GM19463 (cell line): ENCODE results near the gene GPR160.

ENCODE experiments used
- ATAC-seq: cut with Tn5 transposase; IDR thresholded peaks from one replicate; pipeline ENCODE4 v1.9.1; 2021; ENCODE audit warnings: mild to moderate bottlenecking, moderate library complexity; ENCODE audit not compliant: unreplicated experiment

Gene GPR160

DNA sequence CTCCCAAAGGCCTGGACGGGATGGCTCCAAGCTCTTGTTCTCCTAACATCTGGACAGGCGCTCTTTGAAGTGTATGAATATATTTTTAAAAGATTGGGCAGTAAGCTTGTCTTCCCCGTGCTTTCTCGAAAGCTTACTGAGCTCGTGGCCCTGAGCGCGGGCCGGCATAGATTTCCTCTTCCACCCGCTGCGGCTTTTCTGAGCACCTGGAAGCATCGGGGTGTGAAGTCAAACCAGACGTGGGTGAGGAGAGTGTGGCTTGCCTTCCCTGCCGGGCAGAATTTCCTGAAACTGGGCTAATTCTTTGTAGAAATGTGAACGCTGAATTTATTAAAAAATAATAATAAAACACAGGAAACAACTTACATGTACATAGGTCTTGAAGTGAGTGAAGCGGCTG lies 25.9 kb downstream of the GPR160 start:
- ATAC-seq = no peak

DNA sequence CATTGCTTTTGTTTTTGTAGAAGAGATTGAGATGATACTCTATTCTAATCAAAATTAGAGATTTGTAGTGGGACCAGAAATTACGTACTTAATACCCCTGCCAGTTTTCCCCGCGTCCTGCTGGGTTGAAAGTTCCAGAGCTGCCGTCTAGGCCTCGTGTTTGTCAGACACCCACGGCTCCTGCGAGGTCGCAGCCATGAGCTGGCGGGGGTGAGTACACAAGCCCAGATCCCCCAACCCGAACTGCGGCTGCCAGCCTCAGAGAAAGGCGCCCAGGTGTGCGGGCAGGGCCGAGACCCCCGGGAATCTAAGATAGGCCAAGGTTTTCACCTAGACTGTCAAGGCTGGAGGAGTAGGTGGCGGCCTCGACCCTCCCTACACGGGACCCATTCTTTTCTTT lies 26.3 kb downstream of the GPR160 start:
- no peak for ATAC-seq

DNA sequence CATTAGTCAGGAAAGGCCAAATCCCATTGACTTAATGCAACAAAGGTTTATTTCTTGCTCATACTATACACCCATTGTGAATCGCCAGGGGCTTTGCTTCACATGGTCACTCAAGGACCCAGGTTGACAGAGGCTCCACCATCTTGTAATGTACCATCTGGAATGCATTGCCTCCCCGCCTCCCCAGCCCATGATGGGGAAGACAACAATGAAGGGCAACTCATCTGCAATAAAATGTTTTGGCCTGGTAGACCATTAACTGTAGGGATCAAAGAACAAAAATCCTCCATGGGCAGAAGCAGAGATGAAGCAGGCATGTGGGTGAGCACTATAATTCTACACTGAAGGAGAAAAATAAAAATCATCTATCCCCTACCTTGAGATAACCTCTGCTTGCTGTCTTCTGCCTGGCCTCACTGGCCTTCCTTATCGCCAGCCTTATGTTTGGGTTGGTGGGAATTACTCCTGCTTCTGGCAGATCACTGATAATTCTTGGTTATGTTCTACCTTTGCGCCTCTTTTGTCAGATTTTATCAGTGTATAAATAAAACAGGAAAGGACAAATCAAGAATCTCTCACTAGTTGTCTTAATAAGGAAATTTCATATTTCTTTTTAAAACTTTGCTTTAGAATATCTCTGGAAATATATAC lies 37.8 kb downstream of the GPR160 start:
- no peak for ATAC-seq

DNA sequence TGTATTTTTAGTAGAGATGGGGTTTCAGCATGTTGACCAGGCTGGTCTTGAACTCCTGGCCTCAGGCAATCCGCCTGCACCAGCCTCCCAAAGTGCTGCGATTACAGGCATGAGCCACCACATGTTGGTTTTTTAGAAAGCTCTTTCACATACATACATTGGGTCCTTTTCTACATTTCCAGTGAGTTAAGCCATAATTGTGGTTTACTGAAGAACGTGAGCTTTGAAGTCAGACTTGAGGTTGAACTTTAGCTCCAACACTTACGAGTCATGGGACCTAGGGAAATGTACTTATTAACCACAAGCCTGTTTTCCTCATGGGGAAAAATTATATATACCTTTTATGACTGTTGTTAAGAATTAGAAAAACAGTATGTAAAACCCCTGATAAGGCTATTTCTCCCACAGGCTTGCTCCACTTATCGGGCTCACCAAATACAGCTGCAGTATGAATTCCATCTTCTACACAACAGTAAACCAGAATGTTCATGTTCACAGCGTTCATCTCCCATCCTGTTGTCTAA lies 39.0 kb downstream of the GPR160 start:
- no peak for ATAC-seq

DNA sequence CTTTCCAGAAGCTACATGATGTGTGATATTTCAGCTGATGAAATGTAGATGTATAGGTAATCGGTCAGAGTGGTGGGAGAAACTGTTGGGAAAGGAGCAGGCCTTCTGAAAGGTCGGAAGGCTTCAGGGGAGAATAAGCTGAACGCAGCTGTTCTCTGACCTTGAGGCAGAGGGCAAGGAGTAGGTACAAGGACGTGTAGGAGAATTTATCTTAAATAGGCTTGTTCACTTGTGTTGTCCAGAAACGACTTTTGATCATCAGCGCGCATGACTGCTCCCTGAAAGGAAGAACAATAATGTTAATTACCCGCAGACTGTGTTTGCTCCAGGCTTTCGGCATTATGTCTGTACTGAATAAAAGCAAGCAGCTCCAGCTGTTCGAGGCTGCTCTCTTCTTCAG lies 39.6 kb downstream of the GPR160 start:
- no peak for ATAC-seq

DNA sequence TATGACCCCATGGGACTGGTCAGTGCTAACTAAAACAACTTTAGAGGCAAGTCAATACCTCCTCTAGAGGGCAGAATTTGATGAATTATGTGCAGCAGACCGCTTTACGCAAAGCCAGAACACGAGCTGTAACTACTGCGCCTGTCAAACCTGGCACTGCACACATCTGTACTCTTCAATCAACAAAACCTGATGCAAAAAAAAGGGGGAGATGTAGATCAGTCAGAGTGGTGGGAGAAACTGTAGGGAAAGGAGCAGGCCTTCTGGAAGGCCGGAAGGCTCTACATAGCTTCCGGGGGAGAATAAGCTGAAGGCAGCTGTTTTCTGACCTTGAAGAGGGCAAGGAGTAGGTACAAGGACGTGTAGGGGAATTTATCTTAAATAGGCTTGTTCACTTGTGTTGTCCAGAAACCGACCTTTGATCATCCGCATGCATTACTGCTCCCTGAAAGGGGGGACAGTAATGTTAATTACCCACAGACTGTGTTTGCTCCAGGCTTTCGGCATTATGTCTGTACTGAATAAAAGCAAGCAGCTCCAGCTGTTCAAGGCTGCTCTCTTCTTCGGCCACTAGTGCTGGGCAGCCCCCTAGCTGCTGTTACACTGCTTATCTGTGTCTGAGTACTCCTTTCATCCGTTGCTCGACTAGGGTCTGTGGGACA lies 41.0 kb downstream of the GPR160 start:
- ATAC-seq = no peak

DNA sequence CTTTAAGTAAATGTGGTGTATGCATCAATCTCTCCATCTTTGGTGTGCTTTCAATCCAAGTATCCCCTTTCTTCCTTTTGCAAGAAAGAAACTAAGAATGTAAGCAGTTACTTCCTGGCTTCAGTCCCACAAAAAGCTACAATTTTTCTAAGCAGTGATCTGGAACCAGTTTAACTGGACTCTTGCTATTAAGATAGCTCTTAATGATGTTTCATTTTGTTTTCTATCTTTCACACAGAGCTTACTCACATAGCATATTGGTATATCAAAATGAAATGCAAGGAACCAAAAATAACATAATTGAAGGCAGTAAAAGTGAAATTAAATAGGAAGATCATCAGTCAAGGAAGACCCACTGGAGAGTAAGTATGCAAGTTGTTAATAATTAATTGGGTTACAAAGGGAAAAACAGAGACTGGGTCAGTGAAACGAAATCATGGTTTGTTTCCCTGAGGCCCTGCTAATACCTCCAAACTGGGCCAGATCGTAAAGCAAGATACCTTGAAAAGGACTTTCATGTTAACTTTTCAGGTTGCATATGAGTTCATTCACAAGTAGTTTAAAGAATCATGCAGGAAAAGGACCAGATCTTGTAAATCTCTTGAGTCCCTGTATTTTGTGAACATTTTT lies 41.9 kb downstream of the GPR160 start:
- ATAC-seq = no peak

DNA sequence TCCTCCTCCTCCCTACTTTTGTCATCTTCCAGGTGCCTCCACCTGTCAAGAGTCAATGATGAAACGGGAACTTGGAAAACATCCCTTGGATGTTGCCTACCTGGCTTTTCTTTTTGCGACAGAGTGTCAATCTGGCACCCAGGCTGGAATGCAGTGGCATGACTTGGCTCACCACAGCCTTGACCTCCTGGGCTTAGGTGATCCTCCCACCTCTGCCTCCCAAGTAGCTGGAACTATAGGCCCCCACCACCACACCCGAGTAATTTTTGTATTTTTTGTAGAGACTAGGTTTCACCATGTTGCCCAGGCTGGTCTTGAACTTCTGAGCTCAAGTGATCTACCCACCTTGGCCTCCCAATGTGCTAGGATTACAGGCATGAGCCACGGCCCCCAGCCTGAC lies 42.8 kb downstream of the GPR160 start:
- ATAC-seq = no peak

DNA sequence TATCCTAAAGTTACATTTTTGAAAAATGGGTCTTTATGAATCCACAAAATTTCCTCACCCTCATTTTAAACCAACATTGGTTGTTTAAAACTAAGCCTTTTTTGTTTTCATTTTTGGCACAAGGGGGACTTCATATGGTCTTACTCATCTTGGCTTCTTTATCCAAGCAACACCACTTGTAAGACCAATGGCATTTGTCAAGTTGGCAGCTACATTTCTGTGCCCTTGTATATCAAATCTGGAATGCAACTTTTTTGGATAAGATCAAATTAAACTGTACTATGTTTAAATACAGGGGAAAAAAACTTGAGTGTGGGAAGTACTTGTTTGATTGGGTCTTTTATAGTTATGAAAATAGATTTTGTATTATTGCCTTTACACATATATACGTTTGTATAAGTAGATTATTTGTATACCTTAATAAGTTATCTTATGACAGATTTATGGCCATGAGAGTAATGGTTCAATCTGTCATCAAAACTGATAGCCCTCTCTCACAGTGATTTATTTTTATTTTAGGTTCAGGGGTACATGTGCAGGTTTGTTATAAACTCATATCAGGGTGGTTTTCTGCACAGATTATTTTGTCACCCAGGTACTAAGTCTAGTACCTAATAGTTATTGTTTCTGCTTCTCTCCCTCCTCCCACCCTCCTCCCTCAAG lies 43.4 kb downstream of the GPR160 start:
- no peak for ATAC-seq

DNA sequence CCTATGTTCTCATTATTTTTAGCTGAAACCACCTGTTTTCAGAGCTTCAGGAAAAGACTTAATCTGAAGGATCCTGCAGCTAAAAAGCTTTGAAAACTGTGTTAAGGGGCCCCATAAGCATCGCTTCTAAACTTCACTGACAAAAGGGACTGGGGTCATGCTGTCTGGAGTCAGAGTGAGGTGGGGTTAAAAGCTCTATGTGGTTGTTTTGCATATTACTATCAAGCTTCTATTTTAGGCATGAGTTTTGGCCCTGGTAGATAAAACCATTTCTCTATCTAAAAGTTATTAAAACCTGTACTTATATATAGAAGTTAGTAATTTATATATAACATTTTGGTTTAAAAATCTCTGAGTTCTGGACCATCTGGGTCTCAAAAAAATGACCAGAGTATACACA lies 45.5 kb downstream of the GPR160 start:
- ATAC-seq = no peak

DNA sequence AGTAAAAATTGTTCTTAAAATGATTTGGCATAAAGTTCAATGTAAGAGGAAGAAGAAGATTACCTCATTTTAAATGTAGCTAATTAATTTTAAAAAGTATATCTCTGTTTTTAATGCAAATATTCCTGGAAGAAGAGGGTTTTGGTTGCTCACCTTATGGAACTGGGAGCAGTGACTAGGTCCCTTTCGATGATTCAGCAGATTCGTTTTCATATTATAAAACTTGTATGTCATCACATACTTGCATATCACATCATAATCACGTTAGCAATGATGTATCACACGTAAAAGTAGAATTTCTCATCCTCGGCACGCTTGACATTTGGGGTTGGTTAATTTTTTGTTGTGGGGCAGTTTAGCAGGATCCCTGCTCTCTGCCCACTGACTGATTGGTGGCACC lies 47.6 kb downstream of the GPR160 start:
- no peak for ATAC-seq

DNA sequence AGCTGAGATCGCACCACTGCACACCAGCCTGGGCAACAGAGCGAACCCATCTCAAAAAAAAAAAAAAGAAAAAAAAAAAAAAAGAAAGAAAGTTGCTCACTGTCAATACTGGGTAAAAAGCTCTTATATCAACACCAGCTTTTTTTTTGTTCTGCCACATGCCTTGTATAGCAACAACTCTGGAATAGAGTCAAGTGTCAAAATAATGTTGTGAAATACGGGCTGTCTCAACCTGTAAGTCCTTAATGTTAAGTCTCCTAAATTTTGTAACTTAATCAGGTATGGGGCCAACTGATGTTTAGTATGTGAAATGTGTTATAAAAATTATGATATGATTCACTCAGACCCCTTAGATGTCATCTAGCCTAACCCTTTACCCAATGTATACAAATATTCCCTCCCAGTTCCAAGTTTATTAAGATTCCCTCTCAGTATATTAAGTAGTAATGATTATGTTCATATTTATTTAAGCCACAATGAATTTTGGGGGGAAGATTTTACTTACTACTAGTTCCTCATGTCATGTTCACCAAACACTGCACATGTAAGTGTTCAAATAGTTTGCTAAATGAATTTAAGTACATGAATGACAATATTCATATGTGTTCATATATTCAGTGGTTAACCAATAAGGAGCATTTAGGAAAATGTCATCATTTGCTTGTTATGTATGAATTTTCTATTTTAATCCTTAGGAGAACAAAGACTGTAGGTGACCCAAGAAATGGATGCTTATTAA lies 52.2 kb downstream of the GPR160 start:
- no peak for ATAC-seq

DNA sequence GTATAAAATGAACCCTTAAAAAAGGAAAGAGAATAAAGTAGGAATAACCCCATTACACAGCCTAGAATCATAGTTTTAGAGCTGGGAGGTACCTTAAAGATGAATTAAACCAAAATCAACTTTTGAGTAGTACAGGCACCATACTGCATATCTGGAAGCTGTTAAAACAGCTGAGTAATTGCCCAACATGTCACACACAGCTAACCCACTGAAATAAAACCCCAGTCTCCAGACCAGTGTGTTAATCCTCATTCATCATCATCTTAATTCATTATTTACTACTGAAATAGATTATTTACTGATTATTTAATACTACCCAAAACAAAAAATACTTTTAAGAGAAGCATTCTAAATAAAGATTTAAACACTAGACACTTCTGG lies 52.8 kb downstream of the GPR160 start:
- no peak for ATAC-seq

DNA sequence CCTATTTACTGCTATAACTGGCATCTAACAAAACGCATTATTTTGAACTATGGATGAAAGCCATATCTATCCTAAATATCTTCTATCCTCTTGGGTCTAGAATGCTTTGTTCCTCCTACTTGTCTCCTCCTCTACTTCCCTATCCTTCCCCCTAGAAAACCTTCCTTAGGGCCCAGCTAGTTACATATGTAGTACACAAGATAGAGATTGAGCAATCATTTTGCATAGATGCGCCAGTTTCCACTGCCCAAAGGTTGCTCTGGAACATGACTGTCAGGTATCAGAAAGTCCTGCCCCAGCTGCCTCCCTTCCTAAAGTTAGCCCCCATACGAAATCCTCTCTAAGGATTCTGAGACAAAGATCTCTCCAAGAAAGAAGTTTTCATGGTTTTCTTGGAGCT lies 55.1 kb downstream of the GPR160 start:
- ATAC-seq = no peak

DNA sequence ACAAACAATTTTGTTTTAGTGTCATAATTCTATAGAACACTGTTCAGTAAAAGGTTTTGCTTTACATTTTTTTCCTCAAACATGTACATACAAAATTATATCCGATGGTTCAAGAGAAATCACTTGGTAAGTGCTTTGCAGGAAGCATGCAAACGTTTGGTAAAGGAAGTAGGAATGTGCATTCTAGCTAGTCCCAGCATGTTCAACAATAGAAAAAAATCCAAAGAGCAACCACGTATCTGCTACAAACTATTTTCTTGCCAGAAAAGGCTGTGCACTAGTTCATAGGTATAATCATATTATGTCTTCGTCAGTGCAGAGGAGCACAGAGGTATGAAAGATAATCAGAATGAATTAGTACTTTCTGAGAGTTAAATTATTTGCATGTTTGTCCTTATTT lies 58.0 kb downstream of the GPR160 start:
- ATAC-seq = no peak

DNA sequence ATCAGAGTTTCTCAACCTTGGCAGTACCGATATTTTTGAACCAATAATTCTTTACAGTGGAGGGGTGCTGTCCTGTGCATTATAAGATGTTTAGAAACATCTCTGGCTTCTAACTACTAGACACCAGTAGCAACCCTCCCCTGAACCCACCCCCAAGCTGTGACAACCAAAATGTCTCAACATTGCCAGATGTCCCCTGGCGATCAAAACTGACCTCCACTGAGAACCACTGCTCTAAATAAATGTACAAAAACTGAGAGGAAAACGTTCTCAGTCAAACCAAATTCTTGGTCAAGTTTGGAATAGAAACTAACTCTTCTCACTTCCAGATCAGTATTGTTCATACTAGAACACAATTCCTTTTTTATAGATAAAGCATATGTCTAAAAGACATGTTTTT lies 58.5 kb downstream of the GPR160 start:
- ATAC-seq = no peak

DNA sequence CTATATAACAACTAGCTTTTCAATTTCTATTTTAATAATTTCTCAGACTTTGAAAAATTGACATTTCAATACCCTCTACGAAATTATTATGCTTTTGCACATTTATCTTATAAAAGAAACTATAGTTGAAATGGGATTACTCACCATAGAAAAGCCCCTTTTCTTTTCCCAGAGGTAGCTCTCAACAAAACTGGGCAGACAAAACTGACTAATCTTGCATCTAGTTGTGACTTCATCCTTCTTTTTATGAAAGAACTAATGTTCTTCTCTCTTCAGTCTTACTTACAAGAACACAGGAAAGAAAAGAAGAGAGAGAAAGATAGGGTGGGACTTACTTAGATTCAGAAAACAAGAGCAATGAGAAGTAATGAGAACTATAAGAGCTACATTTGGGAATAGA lies 61.0 kb downstream of the GPR160 start:
- ATAC-seq = no peak

DNA sequence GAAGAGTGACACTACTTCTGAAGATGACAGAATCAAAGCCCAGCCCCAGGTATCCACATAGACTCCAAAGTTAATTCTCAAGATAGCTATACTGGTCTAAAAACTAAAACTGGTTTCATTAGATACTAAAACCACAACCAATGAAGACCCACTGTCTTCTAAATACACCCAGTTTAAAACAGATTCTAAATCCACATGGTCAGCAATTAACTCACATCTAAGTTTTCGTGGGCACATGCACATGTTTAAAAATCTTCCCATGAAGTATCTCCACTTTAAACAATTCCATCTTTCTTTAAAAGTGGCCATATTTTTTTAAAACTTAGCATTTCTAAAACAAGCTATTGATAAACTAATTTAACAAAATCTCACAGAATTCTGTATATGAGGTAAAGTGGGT lies 63.1 kb downstream of the GPR160 start:
- ATAC-seq = no peak

DNA sequence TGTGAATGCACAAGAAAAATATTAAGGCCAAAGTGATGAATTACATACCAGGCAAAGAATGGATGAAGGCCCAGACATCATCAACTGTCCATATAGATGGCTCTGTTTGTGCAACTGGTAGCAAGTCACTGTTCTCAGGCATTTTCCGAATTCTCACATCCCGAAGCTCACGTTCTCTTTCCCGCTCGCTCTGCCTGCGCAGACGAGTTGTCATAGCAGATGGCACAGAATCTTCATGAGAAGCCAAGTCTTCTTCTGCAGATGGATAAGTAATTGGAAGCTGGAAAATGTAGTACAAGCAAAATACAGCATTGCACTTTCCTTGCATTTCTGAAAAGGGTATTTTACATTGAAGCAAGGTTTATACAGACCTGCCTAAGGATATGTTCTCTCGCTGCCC lies 64.6 kb downstream of the GPR160 start:
- no peak for ATAC-seq

DNA sequence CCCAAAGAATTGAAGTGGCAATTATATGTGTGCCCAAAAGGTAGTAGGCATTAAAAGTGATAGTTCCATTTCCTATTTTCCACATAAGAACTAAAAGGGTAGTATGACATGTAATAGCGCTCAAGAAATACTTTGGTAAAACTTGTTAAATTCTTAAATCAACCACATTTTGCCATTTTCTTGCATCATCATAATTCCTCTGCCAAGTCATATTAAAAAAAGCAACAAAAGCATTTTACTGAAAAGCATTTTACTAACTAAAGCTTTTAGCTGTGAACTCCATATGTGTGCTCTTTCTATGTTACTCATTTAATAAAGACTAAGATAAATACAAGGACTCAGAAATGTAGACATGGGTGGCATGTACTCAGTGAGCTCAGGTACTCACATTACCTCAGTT lies 70.1 kb downstream of the GPR160 start:
- no peak for ATAC-seq

DNA sequence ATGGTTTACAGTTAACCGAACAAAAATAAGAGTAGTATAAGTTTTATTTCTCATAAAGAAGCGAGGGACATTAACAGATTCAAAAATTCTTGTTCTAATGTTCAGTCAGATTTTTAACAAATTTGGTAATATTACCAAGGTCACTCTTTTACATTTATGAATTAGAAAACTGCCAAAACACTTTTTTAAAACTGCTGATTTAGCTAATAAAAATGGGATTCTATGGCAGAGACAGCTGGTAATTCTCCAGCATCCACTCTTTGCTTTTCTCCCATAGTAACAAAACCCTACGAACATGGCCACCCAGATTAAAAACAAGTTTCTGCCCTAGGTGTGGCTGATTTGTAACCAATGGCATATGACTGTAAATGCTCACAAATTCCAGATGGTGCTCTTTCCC lies 71.2 kb downstream of the GPR160 start:
- ATAC-seq = no peak
